ENCODE data around the gene HOTAIR. TPM values are rescaled to one million over a fixed set of nuclear protein-coding genes. Genes with fewer than 3 reads are reported as not detected.

The HOTAIR gene
- total and polyA plus RNA-seq, 4 donors, result 9.7 TPM; not detected in 3

DNA sequence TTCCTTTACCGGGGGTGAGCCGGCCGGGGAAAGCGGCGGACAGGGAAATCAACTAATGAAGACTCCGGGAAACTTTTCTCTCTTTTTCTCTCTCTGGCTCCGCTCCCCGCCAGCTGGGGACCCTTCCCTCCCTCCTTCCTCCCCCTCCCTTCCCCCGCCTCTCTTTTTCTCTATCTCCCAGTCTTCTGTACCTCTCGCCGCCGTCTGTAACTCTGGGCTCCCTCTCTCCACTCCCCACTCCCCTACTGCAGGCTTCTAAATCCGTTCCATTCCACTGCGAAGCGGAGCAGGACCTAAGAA, 8.7 kb downstream of the HOTAIR start:
- Histone ChIP-seq H3K36me3 (ENCODE audit: control insufficient read depth in 1 of 2, insufficient read depth in 2 of 2, low read length in 1 of 2) (no peaks in the 10 kb centered on the region), H3K9me3 (ENCODE audit: control insufficient read depth, low read length) (no peaks in the 10 kb centered on the region), H3K4me1 (ENCODE audit: control insufficient read depth in 1 of 2, insufficient read depth in 2 of 2, low read length in 2 of 2) (no peaks in the 10 kb centered on the region), H3K27ac (ENCODE audit: low read depth in 1 of 2, low read length in 2 of 2) (no peak overlapping the region), H3K27me3 (ENCODE audit: control insufficient read depth in 1 of 2, insufficient read depth in 2 of 2, low read length in 1 of 2) (no peaks in the 10 kb centered on the region), H3K4me3 (ENCODE audit: low read length in 2 of 2) (no peak overlapping the region)
- DNase-seq, result no peak
- ATAC-seq (ENCODE audit: low FRiP score), result peak; percentile 23
- intact Hi-C loops (cut with DNase I), result no loop called here
- 12 to 15% methylated on average over 15 of the region's 15 CpGs for WGBS, 2 donors

- ATAC-seq (ENCODE audit: low FRiP score), result peak; percentile 78
- Histone ChIP-seq H3K27me3 (ENCODE audit: control insufficient read depth in 1 of 2, insufficient read depth in 2 of 2, low read length in 1 of 2) (no peaks in the 10 kb centered on the region), H3K27ac (ENCODE audit: low read depth in 1 of 2, low read length in 2 of 2) (no peak overlapping the region), H3K9me3 (ENCODE audit: control insufficient read depth, low read length) (no peaks in the 10 kb centered on the region), H3K36me3 (ENCODE audit: control insufficient read depth in 1 of 2, insufficient read depth in 2 of 2, low read length in 1 of 2) (no peaks in the 10 kb centered on the region), H3K4me3 (ENCODE audit: low read length in 2 of 2) (no peak overlapping the region), H3K4me1 (ENCODE audit: control insufficient read depth in 1 of 2, insufficient read depth in 2 of 2, low read length in 2 of 2) (no peaks in the 10 kb centered on the region)
- intact Hi-C loops (cut with DNase I), result no loop called here
- 9 to 11% methylated on average over 18 of the region's 18 CpGs for WGBS, 2 donors
- DNase-seq, result peak in 1 of 2 donors; percentile 88
These were observed 9.3 kb downstream of the HOTAIR start for GRCh38 chr12:53965281-53966084.

DNA sequence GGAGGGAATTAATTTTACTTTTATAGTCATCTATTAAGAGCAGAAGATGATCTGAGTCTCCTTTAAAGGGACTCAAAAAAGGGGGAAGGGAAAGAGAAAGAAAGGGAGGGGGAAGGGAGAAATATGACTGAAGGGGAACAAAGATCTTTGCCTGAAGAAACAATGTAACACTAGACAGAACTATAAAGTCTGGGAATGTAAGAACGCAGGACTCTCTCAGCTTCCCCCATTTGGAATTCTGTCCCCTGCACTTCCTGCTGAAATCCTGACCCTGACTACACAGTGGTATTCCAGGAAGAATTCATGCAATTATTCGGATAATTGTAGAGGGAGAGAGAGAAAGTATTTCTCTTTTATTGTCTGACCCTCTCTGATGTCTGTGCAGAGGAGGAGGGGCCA, 10.4 kb downstream of the HOTAIR start:
- no peaks in the 10 kb centered on the region for H3K9me3 ChIP-seq (ENCODE audit: control insufficient read depth, low read length)
- H3K4me1 ChIP-seq (ENCODE audit: control insufficient read depth in 1 of 2, insufficient read depth in 2 of 2, low read length in 2 of 2), result no peaks in the 10 kb centered on the region
- no peak overlapping the region for H3K4me3 ChIP-seq (ENCODE audit: low read length in 2 of 2)
- ATAC-seq (ENCODE audit: low FRiP score), result no peak
- intact Hi-C loops (cut with DNase I), result no loop called here
- no peaks in the 10 kb centered on the region for H3K27me3 ChIP-seq (ENCODE audit: control insufficient read depth in 1 of 2, insufficient read depth in 2 of 2, low read length in 1 of 2)
- 30 to 36% methylated on average over 2 of the region's 2 CpGs for WGBS, 2 donors
- DNase-seq, result no peak
- no peak overlapping the region for H3K27ac ChIP-seq (ENCODE audit: low read depth in 1 of 2, low read length in 2 of 2)
- H3K36me3 ChIP-seq (ENCODE audit: control insufficient read depth in 1 of 2, insufficient read depth in 2 of 2, low read length in 1 of 2), result no peaks in the 10 kb centered on the region

- H3K4me3 ChIP-seq (ENCODE audit: low read length in 2 of 2), result no peak overlapping the region
- intact Hi-C loops (cut with DNase I), result no loop called here
- WGBS, 2 donors, result 25 to 27% methylated on average over 37 to 38 of the region's 38 CpGs
These were observed 11.1 kb downstream of the HOTAIR start for GRCh38 chr12:53963434-53964314.

GRCh38 chr12:53963005-53963404, 11.7 kb downstream of the HOTAIR start:
- Histone ChIP-seq H3K9me3 (ENCODE audit: control insufficient read depth, low read length) (no peaks in the 10 kb centered on the region), H3K36me3 (ENCODE audit: control insufficient read depth in 1 of 2, insufficient read depth in 2 of 2, low read length in 1 of 2) (no peaks in the 10 kb centered on the region), H3K4me3 (ENCODE audit: low read length in 2 of 2) (no peak overlapping the region), H3K27me3 (ENCODE audit: control insufficient read depth in 1 of 2, insufficient read depth in 2 of 2, low read length in 1 of 2) (peaks cover 0 to 1% of the 10 kb centered on the region in 2 donors), H3K27ac (ENCODE audit: low read depth in 1 of 2, low read length in 2 of 2) (no peak overlapping the region), H3K4me1 (ENCODE audit: control insufficient read depth in 1 of 2, insufficient read depth in 2 of 2, low read length in 2 of 2) (no peaks in the 10 kb centered on the region)
- DNase-seq (no peak), ATAC-seq (ENCODE audit: low FRiP score) (no peak)
- intact Hi-C loops (cut with DNase I), result no loop called here
- WGBS, 2 donors, result 66 to 67% methylated on average over 7 of the region's 7 CpGs

More at GRCh38 chr12:53963434-53964314, 11.1 kb downstream of the HOTAIR start:
- ATAC-seq (ENCODE audit: low FRiP score), result no peak
- Histone ChIP-seq H3K27ac (ENCODE audit: low read depth in 1 of 2, low read length in 2 of 2) (no peak overlapping the region), H3K27me3 (ENCODE audit: control insufficient read depth in 1 of 2, insufficient read depth in 2 of 2, low read length in 1 of 2) (no peaks in the 10 kb centered on the region), H3K4me1 (ENCODE audit: control insufficient read depth in 1 of 2, insufficient read depth in 2 of 2, low read length in 2 of 2) (no peaks in the 10 kb centered on the region), H3K36me3 (ENCODE audit: control insufficient read depth in 1 of 2, insufficient read depth in 2 of 2, low read length in 1 of 2) (no peaks in the 10 kb centered on the region), H3K9me3 (ENCODE audit: control insufficient read depth, low read length) (no peaks in the 10 kb centered on the region)
- peak in 1 of 2 donors; percentile 75 for DNase-seq

DNA sequence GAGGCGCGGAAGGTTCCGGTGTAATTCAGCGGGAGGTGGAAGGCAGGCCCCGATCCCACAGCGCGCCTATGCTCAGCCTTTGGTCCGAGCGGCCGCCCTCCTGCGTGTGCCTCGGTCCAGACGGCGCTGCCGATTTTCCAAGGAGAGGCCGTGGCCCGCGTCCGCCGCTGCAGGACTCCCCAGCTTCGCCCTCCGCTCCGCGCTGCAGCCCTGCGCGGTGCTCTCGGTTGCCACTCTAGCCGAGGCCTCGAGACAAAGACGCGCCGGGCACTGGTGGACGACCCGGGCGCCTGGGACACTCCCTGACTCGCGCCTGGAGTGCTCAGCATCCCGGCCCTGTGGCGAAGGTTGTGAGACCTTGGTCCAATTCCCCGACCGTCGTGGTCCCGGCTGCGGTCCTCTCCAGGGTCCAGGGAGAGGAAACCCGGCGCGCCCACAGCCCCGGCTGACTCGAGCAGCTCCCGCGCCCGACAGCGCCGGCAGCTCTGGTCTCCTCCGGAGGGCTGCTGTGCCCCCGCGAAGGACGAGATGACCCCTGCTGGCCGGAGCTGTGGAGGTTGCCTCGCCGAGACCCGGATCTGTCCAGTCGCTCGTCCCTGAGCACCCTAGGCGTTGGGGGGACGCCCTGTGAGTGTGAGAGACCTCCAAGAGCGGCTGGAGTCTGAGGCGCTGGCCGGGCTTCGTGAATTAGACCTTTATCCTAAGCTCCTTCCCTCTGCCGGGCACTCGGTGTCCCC, 13.6 kb downstream of the HOTAIR start:
- peak in 1 of 2 donors; percentile 76 for DNase-seq
- no peaks in the 10 kb centered on the region for H3K4me1 ChIP-seq (ENCODE audit: control insufficient read depth in 1 of 2, insufficient read depth in 2 of 2, low read length in 2 of 2)
- intact Hi-C loops (cut with DNase I), result no loop called here

DNA sequence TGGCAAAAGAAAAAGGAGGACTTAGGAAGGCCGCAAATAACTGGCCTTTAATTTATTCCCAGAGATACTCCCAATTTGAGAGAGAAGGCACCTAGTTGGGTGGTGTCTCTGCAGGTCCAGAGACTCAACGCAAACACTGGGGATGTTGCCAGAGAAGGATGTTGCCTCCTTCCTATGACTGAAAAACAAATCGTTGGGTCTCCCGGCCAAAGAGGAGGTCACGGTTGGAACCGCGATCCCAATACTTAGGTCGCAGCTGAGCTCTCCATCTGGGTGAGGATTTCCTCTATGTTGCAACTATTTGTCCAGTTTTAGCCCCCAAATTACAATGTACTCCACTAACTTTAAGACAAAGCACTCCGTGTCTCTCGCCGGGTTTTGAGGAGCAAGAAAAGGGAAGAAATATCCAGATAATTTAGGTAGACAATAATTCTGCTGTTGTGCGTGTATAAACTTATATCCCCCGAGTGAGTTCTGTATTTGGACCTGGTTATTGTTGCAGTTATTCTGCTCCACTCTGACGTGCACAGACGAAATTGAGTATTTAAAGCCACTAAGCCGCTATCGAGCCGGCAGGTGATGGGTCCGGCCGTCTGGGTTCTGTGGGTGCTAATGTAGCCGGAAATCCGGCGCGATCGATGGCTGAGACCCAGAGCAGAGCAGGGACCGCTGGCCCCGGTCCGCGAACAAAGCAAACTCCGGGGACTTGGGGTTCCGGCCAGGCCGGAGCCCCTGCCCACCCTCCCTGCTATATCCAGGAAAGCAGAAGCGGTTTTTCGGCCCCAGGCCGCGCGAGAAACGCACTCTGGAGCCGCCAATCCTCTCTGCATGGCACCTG, 14.3 kb downstream of the HOTAIR start:
- peaks cover 0 to 1% of the 10 kb centered on the region in 2 donors for H3K27me3 ChIP-seq (ENCODE audit: control insufficient read depth in 1 of 2, insufficient read depth in 2 of 2, low read length in 1 of 2)
- no peak overlapping the region for H3K4me3 ChIP-seq (ENCODE audit: low read length in 2 of 2)
- ATAC-seq (ENCODE audit: low FRiP score), result no peak
- WGBS, 2 donors, result 12 to 13% methylated on average over 39 of the region's 39 CpGs
- no peak for DNase-seq
- H3K4me1 ChIP-seq (ENCODE audit: control insufficient read depth in 1 of 2, insufficient read depth in 2 of 2, low read length in 2 of 2), result no peaks in the 10 kb centered on the region
- H3K9me3 ChIP-seq (ENCODE audit: control insufficient read depth, low read length), result no peaks in the 10 kb centered on the region
- intact Hi-C loops (cut with DNase I), result no loop called here
- no peaks in the 10 kb centered on the region for H3K36me3 ChIP-seq (ENCODE audit: control insufficient read depth in 1 of 2, insufficient read depth in 2 of 2, low read length in 1 of 2)
- no peak overlapping the region for H3K27ac ChIP-seq (ENCODE audit: low read depth in 1 of 2, low read length in 2 of 2)

More for the DNA sequence above, 13.6 kb downstream of the HOTAIR start:
- Histone ChIP-seq H3K27me3 (ENCODE audit: control insufficient read depth in 1 of 2, insufficient read depth in 2 of 2, low read length in 1 of 2) (peaks cover 0 to 1% of the 10 kb centered on the region in 2 donors), H3K27ac (ENCODE audit: low read depth in 1 of 2, low read length in 2 of 2) (no peak overlapping the region), H3K36me3 (ENCODE audit: control insufficient read depth in 1 of 2, insufficient read depth in 2 of 2, low read length in 1 of 2) (no peaks in the 10 kb centered on the region), H3K9me3 (ENCODE audit: control insufficient read depth, low read length) (no peaks in the 10 kb centered on the region), H3K4me3 (ENCODE audit: low read length in 2 of 2) (no peak overlapping the region)
- ATAC-seq (ENCODE audit: low FRiP score), result peak; percentile 11
- WGBS, 2 donors, result 3 to 5% methylated on average over 68 to 72 of the region's 72 CpGs

- ATAC-seq (ENCODE audit: low FRiP score) (no peak), DNase-seq (no peak)
- H3K4me3 ChIP-seq (ENCODE audit: low read length in 2 of 2), result no peak overlapping the region
- H3K4me1 ChIP-seq (ENCODE audit: control insufficient read depth in 1 of 2, insufficient read depth in 2 of 2, low read length in 2 of 2), result no peaks in the 10 kb centered on the region
- WGBS, 2 donors, result 17 to 18% methylated on average over 4 of the region's 4 CpGs
- H3K27me3 ChIP-seq (ENCODE audit: control insufficient read depth in 1 of 2, insufficient read depth in 2 of 2, low read length in 1 of 2), result peaks cover 0 to 1% of the 10 kb centered on the region in 2 donors
- no peak overlapping the region for H3K27ac ChIP-seq (ENCODE audit: low read depth in 1 of 2, low read length in 2 of 2)
- intact Hi-C loops (cut with DNase I), result no loop called here
- no peaks in the 10 kb centered on the region for H3K36me3 ChIP-seq (ENCODE audit: control insufficient read depth in 1 of 2, insufficient read depth in 2 of 2, low read length in 1 of 2)
- H3K9me3 ChIP-seq (ENCODE audit: control insufficient read depth, low read length), result no peaks in the 10 kb centered on the region
These were observed 15.4 kb downstream of the HOTAIR start for GRCh38 chr12:53959314-53959713.

Data from aorta (tissue), 5 donors.